ENCODE results near the gene TMC3.

Gene TMC3

DNA sequence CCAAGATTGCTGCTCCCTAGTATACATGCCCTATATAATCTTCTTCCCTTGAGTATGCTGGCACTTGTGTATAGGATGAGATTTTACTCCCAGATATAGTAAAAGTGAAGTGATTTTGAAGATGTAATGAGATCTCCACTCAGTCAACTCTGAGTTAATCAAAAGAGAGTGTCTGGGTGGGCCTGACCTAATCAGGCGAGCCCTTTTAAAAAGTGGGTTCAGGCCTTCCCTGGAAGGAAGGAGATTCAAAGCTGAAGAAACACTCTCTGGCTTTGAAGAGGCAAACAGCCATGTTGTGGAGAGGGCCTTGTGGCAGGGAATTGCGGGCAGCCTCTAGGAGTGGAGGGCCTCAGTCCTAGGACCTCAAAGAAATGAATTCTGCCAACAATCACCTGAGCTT is 44.6 kb downstream of the TMC3 start:
- no peak overlapping the region for H3K27ac ChIP-seq
- no peaks in the 10 kb centered on the region for H3K27me3 ChIP-seq (ENCODE audit: insufficient read depth, low read depth)
- H4K20me1 ChIP-seq (ENCODE audit: insufficient read depth) = no peaks in the 10 kb centered on the region
- H2AFZ ChIP-seq (ENCODE audit: low read depth) = no peak overlapping the region
- TF ChIP-seq, protein P1, sequence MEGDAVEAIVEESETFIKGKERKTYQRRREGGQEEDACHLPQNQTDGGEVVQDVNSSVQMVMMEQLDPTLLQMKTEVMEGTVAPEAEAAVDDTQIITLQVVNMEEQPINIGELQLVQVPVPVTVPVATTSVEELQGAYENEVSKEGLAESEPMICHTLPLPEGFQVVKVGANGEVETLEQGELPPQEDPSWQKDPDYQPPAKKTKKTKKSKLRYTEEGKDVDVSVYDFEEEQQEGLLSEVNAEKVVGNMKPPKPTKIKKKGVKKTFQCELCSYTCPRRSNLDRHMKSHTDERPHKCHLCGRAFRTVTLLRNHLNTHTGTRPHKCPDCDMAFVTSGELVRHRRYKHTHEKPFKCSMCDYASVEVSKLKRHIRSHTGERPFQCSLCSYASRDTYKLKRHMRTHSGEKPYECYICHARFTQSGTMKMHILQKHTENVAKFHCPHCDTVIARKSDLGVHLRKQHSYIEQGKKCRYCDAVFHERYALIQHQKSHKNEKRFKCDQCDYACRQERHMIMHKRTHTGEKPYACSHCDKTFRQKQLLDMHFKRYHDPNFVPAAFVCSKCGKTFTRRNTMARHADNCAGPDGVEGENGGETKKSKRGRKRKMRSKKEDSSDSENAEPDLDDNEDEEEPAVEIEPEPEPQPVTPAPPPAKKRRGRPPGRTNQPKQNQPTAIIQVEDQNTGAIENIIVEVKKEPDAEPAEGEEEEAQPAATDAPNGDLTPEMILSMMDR (conservative IDR thresholded peaks at IDR 0.05; ENCODE audit: low read depth, low read length) = no peak
- no peak overlapping the region for H3K4me3 ChIP-seq (IDR thresholded peaks at IDR 0.05; ENCODE audit: insufficient read depth, low read depth, low read length)
- no peaks in the 10 kb centered on the region for H3K36me3 ChIP-seq (ENCODE audit: insufficient read depth)
- H3K79me2 ChIP-seq (ENCODE audit: insufficient read depth, low read depth) = no peaks in the 10 kb centered on the region
- H3K4me2 ChIP-seq = no peak overlapping the region
- peaks cover 52% of the 10 kb centered on the region for H3K4me1 ChIP-seq (ENCODE audit: low read depth, poor library complexity, severe bottlenecking)
- no peak overlapping the region for H3K9ac ChIP-seq

DNA sequence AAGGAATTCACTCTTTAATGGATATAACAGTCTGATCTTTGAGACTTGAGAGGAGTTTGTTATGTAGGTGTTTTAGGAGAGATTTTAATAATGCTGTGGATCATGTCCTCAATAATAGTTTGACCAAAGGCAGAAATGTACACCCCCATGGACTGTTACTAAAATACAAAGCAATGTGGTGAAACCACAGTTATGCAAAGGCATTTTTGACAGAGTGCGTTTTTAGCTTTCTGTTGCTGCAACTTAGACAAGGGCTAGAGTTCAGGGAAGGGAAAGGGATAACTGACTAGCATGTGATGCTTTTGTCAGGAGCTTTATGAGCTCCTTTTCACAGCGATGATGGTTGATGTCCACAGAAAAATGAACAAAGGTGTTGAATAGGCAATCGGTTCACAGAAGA is 46.5 kb downstream of the TMC3 start:
- H3K27me3 ChIP-seq (ENCODE audit: insufficient read depth, low read depth) = no peaks in the 10 kb centered on the region
- H3K79me2 ChIP-seq (ENCODE audit: insufficient read depth, low read depth) = no peaks in the 10 kb centered on the region
- H3K4me2 ChIP-seq = peak overlapping the region; percentile 16; the same call in 1 of the 2 replicates
- H3K27ac ChIP-seq = peak overlapping the region; percentile 9; the same call in 1 of the 2 replicates
- no peak overlapping the region for H2AFZ ChIP-seq (ENCODE audit: low read depth)
- H3K4me1 ChIP-seq (ENCODE audit: low read depth, poor library complexity, severe bottlenecking) = peaks cover 57% of the 10 kb centered on the region
- H3K4me3 ChIP-seq (IDR thresholded peaks at IDR 0.05; ENCODE audit: insufficient read depth, low read depth, low read length) = no peak overlapping the region
- TF ChIP-seq, protein P1 (conservative IDR thresholded peaks at IDR 0.05; ENCODE audit: low read depth, low read length) = no peak
- no peaks in the 10 kb centered on the region for H3K36me3 ChIP-seq (ENCODE audit: insufficient read depth)
- no peak overlapping the region for H3K9ac ChIP-seq
- H4K20me1 ChIP-seq (ENCODE audit: insufficient read depth) = no peaks in the 10 kb centered on the region

DNA sequence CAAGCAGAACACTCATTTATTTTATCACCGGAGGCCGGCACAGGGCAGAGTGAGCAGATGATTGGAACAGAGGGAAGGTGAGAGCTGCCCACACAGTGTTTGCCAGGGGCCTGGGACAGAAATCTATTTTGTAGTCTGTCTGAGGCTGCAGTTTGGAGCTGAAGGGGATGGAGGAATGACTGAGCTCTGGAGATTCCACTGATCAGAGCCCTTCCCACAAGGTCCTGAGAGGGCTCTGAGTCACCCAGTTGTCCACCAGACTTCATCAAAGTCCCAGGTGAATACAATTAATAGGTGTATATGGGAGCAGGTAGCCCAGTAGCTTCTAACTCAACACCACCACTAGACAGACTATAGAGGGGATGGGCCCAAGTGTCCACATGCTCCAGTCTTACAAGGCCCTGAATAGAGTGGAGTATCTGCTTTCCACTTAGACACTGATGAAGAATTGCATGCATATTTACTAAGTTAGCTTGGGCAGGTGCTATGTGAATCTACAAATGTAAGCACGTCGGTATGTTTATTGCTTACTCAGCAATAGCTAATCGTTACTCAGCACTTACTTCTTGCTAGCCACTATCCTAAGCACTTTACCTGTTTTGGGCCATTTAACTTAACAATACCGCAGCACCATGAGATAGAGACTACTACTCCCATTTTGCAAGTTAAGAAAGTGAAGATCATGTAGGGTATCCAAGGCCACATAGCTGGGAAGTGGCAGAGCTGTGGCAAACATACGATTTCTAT is 47.4 kb downstream of the TMC3 start:
- Histone ChIP-seq H3K27me3 (ENCODE audit: insufficient read depth, low read depth) (no peaks in the 10 kb centered on the region), H3K4me3 (IDR thresholded peaks at IDR 0.05; ENCODE audit: insufficient read depth, low read depth, low read length) (no peak overlapping the region), H3K4me2 (peak overlapping the region; percentile 16), H3K36me3 (ENCODE audit: insufficient read depth) (no peaks in the 10 kb centered on the region), H2AFZ (ENCODE audit: low read depth) (no peak overlapping the region), H3K9ac (no peak overlapping the region), H3K27ac (peak overlapping the region; percentile 9; the same call in 1 of the 2 replicates), H3K4me1 (ENCODE audit: low read depth, poor library complexity, severe bottlenecking) (peaks cover 59% of the 10 kb centered on the region), H4K20me1 (ENCODE audit: insufficient read depth) (no peaks in the 10 kb centered on the region), H3K79me2 (ENCODE audit: insufficient read depth, low read depth) (no peaks in the 10 kb centered on the region)
- TF ChIP-seq, protein P1 (conservative IDR thresholded peaks at IDR 0.05; ENCODE audit: low read depth, low read length) = no peak

DNA sequence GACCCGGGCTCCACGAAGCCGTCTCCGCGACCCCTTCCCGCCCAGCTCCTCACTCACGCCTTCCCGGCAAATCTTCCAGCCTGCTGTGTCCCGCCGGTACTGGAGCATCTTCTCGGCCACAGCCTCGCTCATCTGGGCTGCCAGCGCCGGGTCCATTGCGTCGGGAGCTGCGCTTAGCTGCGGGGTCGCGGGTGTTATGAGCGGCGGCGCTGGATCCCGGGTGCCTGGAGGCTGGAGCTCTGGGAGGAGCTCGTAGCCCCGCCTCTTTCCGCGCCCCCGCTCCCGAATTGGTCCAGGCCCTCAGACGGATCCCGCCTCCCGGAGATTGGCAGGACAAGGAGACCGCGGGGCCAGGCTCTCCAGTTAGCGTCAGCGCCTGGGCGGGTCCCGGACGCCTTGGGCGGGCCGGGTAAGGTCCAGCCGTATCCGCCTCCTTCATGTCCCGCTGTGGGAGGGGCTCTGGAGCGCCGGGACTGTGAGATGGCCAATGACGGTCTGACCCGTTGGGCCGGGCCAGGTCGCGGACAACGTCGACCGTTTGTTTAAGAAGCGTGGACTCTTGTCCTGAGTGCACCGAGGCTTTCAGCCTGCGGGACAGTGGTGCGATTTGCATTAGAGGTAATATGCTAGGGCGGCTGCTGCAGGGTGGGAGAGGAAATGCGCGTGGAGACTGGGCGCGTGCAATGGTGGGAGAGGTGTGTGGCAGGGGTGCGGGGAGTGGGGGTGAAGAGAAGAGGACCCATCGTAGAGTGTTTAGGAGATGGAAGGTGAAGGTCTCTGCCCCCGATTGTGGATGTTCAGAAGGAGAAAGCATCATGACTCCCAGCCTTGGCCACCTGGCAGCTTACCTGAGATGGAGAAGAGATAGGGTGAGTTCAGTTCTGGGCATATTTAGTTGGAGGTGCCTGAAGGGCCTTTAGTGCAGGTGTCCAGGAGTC is 49.8 kb downstream of the TMC3 start, which contains the start of gene STARD5:
TSS of gene STARD5 (minus strand) at position 198 of the 938 bp plus-strand sequence. CDS start at position 156, 42 bp downstream.
- TF ChIP-seq, protein P1 (conservative IDR thresholded peaks at IDR 0.05; ENCODE audit: low read depth, low read length) = no peak
- H3K4me2 ChIP-seq = peak within 1 kb of the TSS; percentile 78
- H3K36me3 ChIP-seq (ENCODE audit: insufficient read depth) = no peaks in the 10 kb centered on the region
- H3K79me2 ChIP-seq (ENCODE audit: insufficient read depth, low read depth) = no peaks in the 10 kb centered on the region
- H3K9ac ChIP-seq = peak within 1 kb of the TSS; percentile 52; the same call in 1 of the 2 replicates
- H3K4me1 ChIP-seq (ENCODE audit: low read depth, poor library complexity, severe bottlenecking) = peaks cover 45% of the 10 kb centered on the region
- H3K27me3 ChIP-seq (ENCODE audit: insufficient read depth, low read depth) = no peaks in the 10 kb centered on the region
- no peak within 1 kb of the TSS for H3K4me3 ChIP-seq (IDR thresholded peaks at IDR 0.05; ENCODE audit: insufficient read depth, low read depth, low read length)
- peak within 1 kb of the TSS; percentile 78 for H2AFZ ChIP-seq (ENCODE audit: low read depth)
- H3K27ac ChIP-seq = no peak within 1 kb of the TSS
- H4K20me1 ChIP-seq (ENCODE audit: insufficient read depth) = no peaks in the 10 kb centered on the region

Data from KMS-11 (cell line).